ENCODE measurements around the gene TBC1D25. TPM values are rescaled to one million over a fixed set of nuclear protein-coding genes. Genes with fewer than 3 reads are reported as not detected.

The TBC1D25 gene
- total RNA-seq, 1 experiment from 2014 or later, result 7.5 TPM

DNA sequence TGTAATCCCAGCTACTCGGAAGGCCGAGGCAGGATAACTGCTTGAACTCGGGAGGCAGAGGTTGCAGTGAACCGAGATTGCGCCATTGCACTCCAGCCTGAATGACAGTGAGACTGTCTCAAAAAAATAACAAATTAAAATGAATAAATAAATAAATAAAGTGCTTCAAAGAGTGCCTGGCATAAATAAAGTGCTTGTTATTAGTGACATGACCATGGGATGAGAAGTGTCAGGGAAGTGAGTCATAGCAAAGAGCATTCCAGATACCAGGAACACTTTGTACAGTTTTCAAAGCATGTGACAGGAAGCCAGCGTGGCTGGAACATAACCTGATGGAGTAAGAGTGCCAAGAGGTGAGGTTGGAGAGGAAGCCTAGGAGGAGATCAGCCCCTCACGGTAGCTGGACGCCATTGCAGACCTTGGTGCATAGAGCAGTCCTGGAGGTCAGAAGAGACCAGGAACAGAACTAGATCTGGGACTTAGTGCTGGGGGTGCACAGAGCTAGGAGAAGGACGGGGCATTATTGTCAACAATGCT is 51.8 kb downstream of the TBC1D25 start:
- ATAC-seq (no peak), DNase-seq (ENCODE audit: low spot score) (no peak)
- no peak for TF ChIP-seq NFYB (CRISPR knock-in tag; conservative IDR thresholded peaks at IDR 0.05; ENCODE audit: low read depth)
- TF ChIP-seq, protein P1, sequence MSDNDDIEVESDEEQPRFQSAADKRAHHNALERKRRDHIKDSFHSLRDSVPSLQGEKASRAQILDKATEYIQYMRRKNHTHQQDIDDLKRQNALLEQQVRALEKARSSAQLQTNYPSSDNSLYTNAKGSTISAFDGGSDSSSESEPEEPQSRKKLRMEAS (CRISPR knock-in tag; IDR thresholded peaks at IDR 0.05), result no peak
- TF ChIP-seq ZNF232 (CRISPR knock-in tag; IDR thresholded peaks at IDR 0.05), result no peak
- TF ChIP-seq, protein P2, sequence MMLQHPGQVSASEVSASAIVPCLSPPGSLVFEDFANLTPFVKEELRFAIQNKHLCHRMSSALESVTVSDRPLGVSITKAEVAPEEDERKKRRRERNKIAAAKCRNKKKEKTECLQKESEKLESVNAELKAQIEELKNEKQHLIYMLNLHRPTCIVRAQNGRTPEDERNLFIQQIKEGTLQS (CRISPR knock-in tag; conservative IDR thresholded peaks at IDR 0.05), result no peak
- TF ChIP-seq, protein P3, sequence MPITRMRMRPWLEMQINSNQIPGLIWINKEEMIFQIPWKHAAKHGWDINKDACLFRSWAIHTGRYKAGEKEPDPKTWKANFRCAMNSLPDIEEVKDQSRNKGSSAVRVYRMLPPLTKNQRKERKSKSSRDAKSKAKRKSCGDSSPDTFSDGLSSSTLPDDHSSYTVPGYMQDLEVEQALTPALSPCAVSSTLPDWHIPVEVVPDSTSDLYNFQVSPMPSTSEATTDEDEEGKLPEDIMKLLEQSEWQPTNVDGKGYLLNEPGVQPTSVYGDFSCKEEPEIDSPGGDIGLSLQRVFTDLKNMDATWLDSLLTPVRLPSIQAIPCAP (CRISPR knock-in tag; IDR thresholded peaks at IDR 0.05), result no peak
- Mint-ChIP-seq H3K27me3 (ENCODE audit: low read depth) (no peaks in the 10 kb centered on the region), H3K36me3 (no peaks in the 10 kb centered on the region), H3K4me3 (no peak overlapping the region), H3K27ac (no peak overlapping the region), H3K4me1 (no peaks in the 10 kb centered on the region), H3K9me3 (no peaks in the 10 kb centered on the region)
- ChIA-PET POLR2A (no interaction called here), CTCF (no interaction called here)

DNA sequence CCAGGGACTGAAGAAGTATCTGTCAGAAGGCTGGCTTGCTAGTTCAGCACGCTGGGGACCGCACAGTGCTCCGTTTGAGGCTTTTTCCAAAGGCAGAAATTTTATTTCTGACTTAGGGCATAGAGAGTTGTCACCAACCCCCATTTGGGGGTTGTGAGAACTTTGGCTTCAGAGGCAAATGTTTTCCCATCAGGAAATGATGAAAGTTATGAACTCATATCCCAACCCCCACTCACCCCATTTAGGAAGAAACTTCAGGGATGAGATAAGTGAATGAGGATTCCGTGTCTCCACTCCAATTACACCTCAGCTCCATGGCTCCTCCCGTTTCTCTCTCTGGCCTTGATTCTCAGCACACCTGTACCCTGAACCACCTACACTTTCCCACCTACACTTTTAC is 53.5 kb downstream of the TBC1D25 start:
- DNase-seq (ENCODE audit: low spot score) (no peak), ATAC-seq (no peak)
- no peaks in the 10 kb centered on the region for H3K27me3 Mint-ChIP-seq (ENCODE audit: low read depth)
- ChIA-PET POLR2A (no interaction called here), CTCF (no interaction called here)
- no peak for TF ChIP-seq SMAD3 (CRISPR knock-in tag; IDR thresholded peaks at IDR 0.05; ENCODE audit: borderline replicate concordance)
- TF ChIP-seq NFATC4 (CRISPR knock-in tag; IDR thresholded peaks at IDR 0.05), result no peak
- no peak for TF ChIP-seq ZNF219 (CRISPR knock-in tag; IDR thresholded peaks at IDR 0.05; ENCODE audit: borderline replicate concordance)
- TF ChIP-seq, protein P4, sequence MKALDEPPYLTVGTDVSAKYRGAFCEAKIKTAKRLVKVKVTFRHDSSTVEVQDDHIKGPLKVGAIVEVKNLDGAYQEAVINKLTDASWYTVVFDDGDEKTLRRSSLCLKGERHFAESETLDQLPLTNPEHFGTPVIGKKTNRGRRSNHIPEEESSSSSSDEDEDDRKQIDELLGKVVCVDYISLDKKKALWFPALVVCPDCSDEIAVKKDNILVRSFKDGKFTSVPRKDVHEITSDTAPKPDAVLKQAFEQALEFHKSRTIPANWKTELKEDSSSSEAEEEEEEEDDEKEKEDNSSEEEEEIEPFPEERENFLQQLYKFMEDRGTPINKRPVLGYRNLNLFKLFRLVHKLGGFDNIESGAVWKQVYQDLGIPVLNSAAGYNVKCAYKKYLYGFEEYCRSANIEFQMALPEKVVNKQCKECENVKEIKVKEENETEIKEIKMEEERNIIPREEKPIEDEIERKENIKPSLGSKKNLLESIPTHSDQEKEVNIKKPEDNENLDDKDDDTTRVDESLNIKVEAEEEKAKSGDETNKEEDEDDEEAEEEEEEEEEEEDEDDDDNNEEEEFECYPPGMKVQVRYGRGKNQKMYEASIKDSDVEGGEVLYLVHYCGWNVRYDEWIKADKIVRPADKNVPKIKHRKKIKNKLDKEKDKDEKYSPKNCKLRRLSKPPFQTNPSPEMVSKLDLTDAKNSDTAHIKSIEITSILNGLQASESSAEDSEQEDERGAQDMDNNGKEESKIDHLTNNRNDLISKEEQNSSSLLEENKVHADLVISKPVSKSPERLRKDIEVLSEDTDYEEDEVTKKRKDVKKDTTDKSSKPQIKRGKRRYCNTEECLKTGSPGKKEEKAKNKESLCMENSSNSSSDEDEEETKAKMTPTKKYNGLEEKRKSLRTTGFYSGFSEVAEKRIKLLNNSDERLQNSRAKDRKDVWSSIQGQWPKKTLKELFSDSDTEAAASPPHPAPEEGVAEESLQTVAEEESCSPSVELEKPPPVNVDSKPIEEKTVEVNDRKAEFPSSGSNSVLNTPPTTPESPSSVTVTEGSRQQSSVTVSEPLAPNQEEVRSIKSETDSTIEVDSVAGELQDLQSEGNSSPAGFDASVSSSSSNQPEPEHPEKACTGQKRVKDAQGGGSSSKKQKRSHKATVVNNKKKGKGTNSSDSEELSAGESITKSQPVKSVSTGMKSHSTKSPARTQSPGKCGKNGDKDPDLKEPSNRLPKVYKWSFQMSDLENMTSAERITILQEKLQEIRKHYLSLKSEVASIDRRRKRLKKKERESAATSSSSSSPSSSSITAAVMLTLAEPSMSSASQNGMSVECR (CRISPR knock-in tag; IDR thresholded peaks at IDR 0.05; ENCODE audit: borderline replicate concordance), result no peak
- TF ChIP-seq, protein P5, sequence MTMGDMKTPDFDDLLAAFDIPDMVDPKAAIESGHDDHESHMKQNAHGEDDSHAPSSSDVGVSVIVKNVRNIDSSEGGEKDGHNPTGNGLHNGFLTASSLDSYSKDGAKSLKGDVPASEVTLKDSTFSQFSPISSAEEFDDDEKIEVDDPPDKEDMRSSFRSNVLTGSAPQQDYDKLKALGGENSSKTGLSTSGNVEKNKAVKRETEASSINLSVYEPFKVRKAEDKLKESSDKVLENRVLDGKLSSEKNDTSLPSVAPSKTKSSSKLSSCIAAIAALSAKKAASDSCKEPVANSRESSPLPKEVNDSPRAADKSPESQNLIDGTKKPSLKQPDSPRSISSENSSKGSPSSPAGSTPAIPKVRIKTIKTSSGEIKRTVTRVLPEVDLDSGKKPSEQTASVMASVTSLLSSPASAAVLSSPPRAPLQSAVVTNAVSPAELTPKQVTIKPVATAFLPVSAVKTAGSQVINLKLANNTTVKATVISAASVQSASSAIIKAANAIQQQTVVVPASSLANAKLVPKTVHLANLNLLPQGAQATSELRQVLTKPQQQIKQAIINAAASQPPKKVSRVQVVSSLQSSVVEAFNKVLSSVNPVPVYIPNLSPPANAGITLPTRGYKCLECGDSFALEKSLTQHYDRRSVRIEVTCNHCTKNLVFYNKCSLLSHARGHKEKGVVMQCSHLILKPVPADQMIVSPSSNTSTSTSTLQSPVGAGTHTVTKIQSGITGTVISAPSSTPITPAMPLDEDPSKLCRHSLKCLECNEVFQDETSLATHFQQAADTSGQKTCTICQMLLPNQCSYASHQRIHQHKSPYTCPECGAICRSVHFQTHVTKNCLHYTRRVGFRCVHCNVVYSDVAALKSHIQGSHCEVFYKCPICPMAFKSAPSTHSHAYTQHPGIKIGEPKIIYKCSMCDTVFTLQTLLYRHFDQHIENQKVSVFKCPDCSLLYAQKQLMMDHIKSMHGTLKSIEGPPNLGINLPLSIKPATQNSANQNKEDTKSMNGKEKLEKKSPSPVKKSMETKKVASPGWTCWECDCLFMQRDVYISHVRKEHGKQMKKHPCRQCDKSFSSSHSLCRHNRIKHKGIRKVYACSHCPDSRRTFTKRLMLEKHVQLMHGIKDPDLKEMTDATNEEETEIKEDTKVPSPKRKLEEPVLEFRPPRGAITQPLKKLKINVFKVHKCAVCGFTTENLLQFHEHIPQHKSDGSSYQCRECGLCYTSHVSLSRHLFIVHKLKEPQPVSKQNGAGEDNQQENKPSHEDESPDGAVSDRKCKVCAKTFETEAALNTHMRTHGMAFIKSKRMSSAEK (CRISPR knock-in tag; IDR thresholded peaks at IDR 0.05; ENCODE audit: borderline replicate concordance), result no peak
- TF ChIP-seq NFE2L1 (CRISPR knock-in tag; IDR thresholded peaks at IDR 0.05), result no peak
- H3K9me3 Mint-ChIP-seq, result no peaks in the 10 kb centered on the region
- H3K36me3 Mint-ChIP-seq, result no peaks in the 10 kb centered on the region
- peaks cover 2% of the 10 kb centered on the region; the same call in 1 of the 2 replicates for H3K4me1 Mint-ChIP-seq
- no peak overlapping the region for H3K4me3 Mint-ChIP-seq
- no peak overlapping the region for H3K27ac Mint-ChIP-seq

DNA sequence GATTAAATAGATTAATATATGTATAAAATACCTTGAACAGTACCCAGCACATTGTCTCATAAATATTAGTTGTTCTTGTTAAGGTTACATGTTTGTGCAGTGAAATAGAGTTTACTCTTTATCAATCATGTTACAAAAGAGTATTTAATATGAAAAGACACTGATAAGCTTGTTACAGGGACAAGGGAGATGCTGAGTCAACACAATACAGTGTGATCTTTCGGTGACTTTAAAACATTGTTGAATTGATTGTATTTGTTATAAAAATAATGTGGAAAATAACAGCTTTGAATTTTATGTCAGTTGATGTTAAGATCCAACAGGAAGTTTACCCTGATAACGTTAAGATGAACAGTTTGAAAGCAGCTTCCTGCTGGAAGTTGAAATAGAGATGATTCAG is 56.4 kb downstream of the TBC1D25 start:
- ChIA-PET CTCF (no interaction called here), POLR2A (no interaction called here)
- no peaks in the 10 kb centered on the region for H3K9me3 Mint-ChIP-seq
- H3K36me3 Mint-ChIP-seq, result no peaks in the 10 kb centered on the region
- H3K27ac Mint-ChIP-seq, result no peak overlapping the region
- DNase-seq (ENCODE audit: low spot score), result no peak
- no peak overlapping the region for H3K4me3 Mint-ChIP-seq
- no peak for ATAC-seq
- peaks cover 5% of the 10 kb centered on the region for H3K4me1 Mint-ChIP-seq
- H3K27me3 Mint-ChIP-seq (ENCODE audit: low read depth), result no peaks in the 10 kb centered on the region
- TF ChIP-seq MXD4 (CRISPR knock-in tag; IDR thresholded peaks at IDR 0.05; ENCODE audit: borderline replicate concordance), result no peak
- TF ChIP-seq, protein P1 (CRISPR knock-in tag; IDR thresholded peaks at IDR 0.05), result no peak
- TF ChIP-seq, protein P6, sequence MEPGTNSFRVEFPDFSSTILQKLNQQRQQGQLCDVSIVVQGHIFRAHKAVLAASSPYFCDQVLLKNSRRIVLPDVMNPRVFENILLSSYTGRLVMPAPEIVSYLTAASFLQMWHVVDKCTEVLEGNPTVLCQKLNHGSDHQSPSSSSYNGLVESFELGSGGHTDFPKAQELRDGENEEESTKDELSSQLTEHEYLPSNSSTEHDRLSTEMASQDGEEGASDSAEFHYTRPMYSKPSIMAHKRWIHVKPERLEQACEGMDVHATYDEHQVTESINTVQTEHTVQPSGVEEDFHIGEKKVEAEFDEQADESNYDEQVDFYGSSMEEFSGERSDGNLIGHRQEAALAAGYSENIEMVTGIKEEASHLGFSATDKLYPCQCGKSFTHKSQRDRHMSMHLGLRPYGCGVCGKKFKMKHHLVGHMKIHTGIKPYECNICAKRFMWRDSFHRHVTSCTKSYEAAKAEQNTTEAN (CRISPR knock-in tag; IDR thresholded peaks at IDR 0.05), result no peak
- TF ChIP-seq, protein P7, sequence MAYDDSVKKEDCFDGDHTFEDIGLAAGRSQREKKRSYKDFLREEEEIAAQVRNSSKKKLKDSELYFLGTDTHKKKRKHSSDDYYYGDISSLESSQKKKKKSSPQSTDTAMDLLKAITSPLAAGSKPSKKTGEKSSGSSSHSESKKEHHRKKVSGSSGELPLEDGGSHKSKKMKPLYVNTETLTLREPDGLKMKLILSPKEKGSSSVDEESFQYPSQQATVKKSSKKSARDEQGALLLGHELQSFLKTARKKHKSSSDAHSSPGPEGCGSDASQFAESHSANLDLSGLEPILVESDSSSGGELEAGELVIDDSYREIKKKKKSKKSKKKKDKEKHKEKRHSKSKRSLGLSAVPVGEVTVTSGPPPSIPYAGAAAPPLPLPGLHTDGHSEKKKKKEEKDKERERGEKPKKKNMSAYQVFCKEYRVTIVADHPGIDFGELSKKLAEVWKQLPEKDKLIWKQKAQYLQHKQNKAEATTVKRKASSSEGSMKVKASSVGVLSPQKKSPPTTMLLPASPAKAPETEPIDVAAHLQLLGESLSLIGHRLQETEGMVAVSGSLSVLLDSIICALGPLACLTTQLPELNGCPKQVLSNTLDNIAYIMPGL (CRISPR knock-in tag; IDR thresholded peaks at IDR 0.05), result no peak
- TF ChIP-seq JAZF1 (CRISPR knock-in tag; IDR thresholded peaks at IDR 0.05), result no peak
- no peak for TF ChIP-seq TEAD1 (CRISPR knock-in tag; IDR thresholded peaks at IDR 0.05)
- no peak for TF ChIP-seq GTF2I (CRISPR knock-in tag; conservative IDR thresholded peaks at IDR 0.05)
- TF ChIP-seq ATF1 (CRISPR knock-in tag; IDR thresholded peaks at IDR 0.05), result no peak
- TF ChIP-seq ETV6 (CRISPR knock-in tag; IDR thresholded peaks at IDR 0.05), result no peak

All from WTC11 (cell line).